Mesodermal cell (in vitro differentiated cells): ENCODE results near the gene KDM2B.
"Not testable (repeated sequence)": the region's sequence is repeated elsewhere in the genome, so short reads cannot be mapped to it uniquely, and the experiment has no call there.

ENCODE experiments used
- H3K27ac ChIP-seq: 2 replicates; pipeline ENCODE4 v1.7.0; 2013; ENCODE audit warnings: mild to moderate bottlenecking, low read depth, low read length, moderate library complexity; ENCODE audit not compliant: severe bottlenecking
- H3K36me3 ChIP-seq: 2 replicates; pipeline ENCODE4 v1.7.1; 2013; ENCODE audit warnings: mild to moderate bottlenecking, low read length, moderate library complexity; ENCODE audit not compliant: control insufficient read depth, insufficient read depth
- H3K4me1 ChIP-seq: one replicate; pipeline ENCODE4 v1.7.1; 2013; ENCODE audit warnings: mild to moderate bottlenecking, low read length; ENCODE audit not compliant: insufficient read depth, control insufficient read depth, poor library complexity, severe bottlenecking
- H3K4me3 ChIP-seq: 2 replicates; pipeline ENCODE4 v1.7.0; 2013; ENCODE audit warnings: low read length, control low read depth, mild to moderate bottlenecking; ENCODE audit not compliant: insufficient read depth, poor library complexity, severe bottlenecking; ENCODE audit errors: extremely low read depth
- H3K9me3 ChIP-seq: 2 replicates; pipeline ENCODE4 v1.7.1; 2013; ENCODE audit warnings: mild to moderate bottlenecking, low read length, moderate library complexity; ENCODE audit not compliant: control insufficient read depth
- WGBS, 2 experiments: methylation state at CpG; one replicate each; pipeline ENCODE4 v1.1.5; 2013; ENCODE audit warnings: missing lambda C conversion rate in 2 of 2; ENCODE audit not compliant: insufficient coverage in 2 of 2; 5-methylcytosine and 5-hydroxymethylcytosine counted together

Gene KDM2B

GRCh38 chr12:121400332-121401139 is 180.3 kb downstream of the KDM2B start:
- H3K27ac ChIP-seq = peak overlapping the region; percentile 71

GRCh38 chr12:121399391-121400331 is 181.2 kb downstream of the KDM2B start, which contains the start of gene RNF34:
Gene RNF34 (plus strand): TSS chr12:121400118. CDS start chr12:121400213, 95 bp downstream.
- Histone ChIP-seq H3K4me1 (peaks cover 7% of the 10 kb centered on the region), H3K36me3 (peaks cover 14% of the 10 kb centered on the region), H3K9me3 (no peaks in the 10 kb centered on the region), H3K27ac (peak within 1 kb of the TSS; percentile 92), H3K4me3 (peak within 1 kb of the TSS; percentile 90)
- 0 to 1% methylated on average over 53 to 56 of the region's 77 CpGs for WGBS, 2 experiments

More at GRCh38 chr12:121400332-121401139, 180.3 kb downstream of the KDM2B start:
- Histone ChIP-seq H3K4me1 (peaks cover 7% of the 10 kb centered on the region), H3K4me3 (peak overlapping the region; percentile 90), H3K36me3 (peaks cover 22% of the 10 kb centered on the region), H3K9me3 (no peaks in the 10 kb centered on the region)
- WGBS, 2 experiments = 1 to 3% methylated on average over 32 to 35 of the region's 48 CpGs

- H3K27ac ChIP-seq = no peak overlapping the region
Observed at GRCh38 chr12:121398355-121398754, 182.5 kb downstream of the KDM2B start.

DNA sequence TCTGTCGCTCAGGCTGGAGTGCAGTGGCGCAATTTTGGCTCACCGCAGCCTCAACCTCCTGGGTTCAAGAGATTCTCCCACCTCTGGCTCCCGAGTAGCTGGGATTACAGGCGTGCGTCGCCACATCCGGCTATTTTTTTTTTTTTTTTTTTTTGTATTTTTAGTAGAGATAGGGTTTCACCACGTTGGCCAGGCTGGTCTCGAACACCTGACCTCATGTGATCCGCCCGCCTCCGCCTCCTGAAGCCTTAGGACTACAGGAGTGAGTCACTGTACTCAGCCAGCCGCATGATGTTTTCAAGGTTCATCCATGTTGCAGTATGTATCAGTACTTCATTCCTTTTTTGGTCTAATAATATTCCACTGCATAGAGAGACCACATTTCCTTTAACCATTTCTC is 183.3 kb downstream of the KDM2B start:
- WGBS, 2 experiments = 97 to 98% methylated on average over 7 to 9 of the region's 14 CpGs

More at GRCh38 chr12:121398355-121398754, 182.5 kb downstream of the KDM2B start:
- peaks cover under 1% of the 10 kb centered on the region for H3K36me3 ChIP-seq
- no peaks in the 10 kb centered on the region for H3K9me3 ChIP-seq
- H3K4me1 ChIP-seq = peaks cover 7% of the 10 kb centered on the region
- 93% methylated on average over 2 to 3 of the region's 5 CpGs for WGBS, 2 experiments
- H3K4me3 ChIP-seq = no peak overlapping the region

GRCh38 chr12:121392325-121392716 is 188.5 kb downstream of the KDM2B start:
- Histone ChIP-seq H3K27ac (no peak overlapping the region), H3K4me1 (peaks cover 5% of the 10 kb centered on the region), H3K36me3 (no peaks in the 10 kb centered on the region), H3K9me3 (no peaks in the 10 kb centered on the region), H3K4me3 (no peak overlapping the region)
- WGBS, 2 experiments = 86% methylated on average over 1 of the region's 3 CpGs; no CpG with 5 or more reads in 1 of the 2 experiments

More for the DNA sequence above, 183.3 kb downstream of the KDM2B start:
- Histone ChIP-seq H3K4me1 (peaks cover 7% of the 10 kb centered on the region), H3K27ac (no peak overlapping the region), H3K9me3 (no peaks in the 10 kb centered on the region), H3K36me3 (no peaks in the 10 kb centered on the region), H3K4me3 (no peak overlapping the region)

GRCh38 chr12:121391619-121392324 is 189.1 kb downstream of the KDM2B start:
- Histone ChIP-seq H3K27ac (no peak overlapping the region), H3K36me3 (no peaks in the 10 kb centered on the region), H3K9me3 (no peaks in the 10 kb centered on the region), H3K4me1 (peaks cover 5% of the 10 kb centered on the region), H3K4me3 (no peak overlapping the region)
- WGBS, 2 experiments = 94 to 95% methylated on average over 5 to 9 of the region's 10 CpGs

GRCh38 chr12:121390856-121391255 is 190.0 kb downstream of the KDM2B start:
- H3K4me3 ChIP-seq = no peak overlapping the region
- no peaks in the 10 kb centered on the region for H3K36me3 ChIP-seq
- no peaks in the 10 kb centered on the region for H3K9me3 ChIP-seq
- peaks cover 5% of the 10 kb centered on the region for H3K4me1 ChIP-seq
- H3K27ac ChIP-seq = no peak overlapping the region
- 80% methylated on average over 1 of the region's 2 CpGs; no CpG with 5 or more reads in 1 of the 2 experiments for WGBS, 2 experiments

GRCh38 chr12:121388421-121388981 is 192.3 kb downstream of the KDM2B start:
- no peaks in the 10 kb centered on the region for H3K36me3 ChIP-seq
- peaks cover 5% of the 10 kb centered on the region for H3K4me1 ChIP-seq
- H3K4me3 ChIP-seq = no peak overlapping the region
- H3K27ac ChIP-seq = peak overlapping the region; percentile 41
- H3K9me3 ChIP-seq = no peaks in the 10 kb centered on the region
- WGBS, 2 experiments = 75 to 76% methylated on average over 3 to 5 of the region's 5 CpGs

- not testable (repeated sequence) for H3K4me3 ChIP-seq, H3K27ac ChIP-seq, H3K4me1 ChIP-seq, H3K36me3 ChIP-seq, H3K9me3 ChIP-seq
- WGBS, 2 experiments = 76 to 100% methylated on average over 3 to 5 of the region's 6 CpGs
Observed at GRCh38 chr12:121384891-121385290, 195.9 kb downstream of the KDM2B start.

- no peak overlapping the region for H3K4me3 ChIP-seq
- no peak overlapping the region for H3K27ac ChIP-seq
- 87 to 92% methylated on average over 7 to 8 of the region's 9 CpGs for WGBS, 2 experiments
- no peaks in the 10 kb centered on the region for H3K36me3 ChIP-seq
- no peaks in the 10 kb centered on the region for H3K9me3 ChIP-seq
- H3K4me1 ChIP-seq = peaks cover 3% of the 10 kb centered on the region
Observed at GRCh38 chr12:121383601-121384021, 197.2 kb downstream of the KDM2B start.
